GM18517 (cell line): ENCODE data around the gene STARD3.

Experiments used
- ATAC-seq: cut with Tn5 transposase; IDR thresholded peaks from one replicate; pipeline ENCODE4 v1.9.1; 2021; ENCODE audit warnings: mild to moderate bottlenecking, moderate library complexity; ENCODE audit not compliant: unreplicated experiment

STARD3 gene

GRCh38 chr17:39618956-39619785 lies 17.8 kb upstream of the STARD3 start:
- no peak for ATAC-seq

- no peak for ATAC-seq
Observed at GRCh38 chr17:39619786-39620101, 17.2 kb upstream of the STARD3 start.

GRCh38 chr17:39621523-39622379 lies 15.2 kb upstream of the STARD3 start:
- ATAC-seq, result no peak

- ATAC-seq, result no peak
Observed at GRCh38 chr17:39622380-39623006, 14.5 kb upstream of the STARD3 start.

- ATAC-seq, result no peak
Observed at GRCh38 chr17:39623356-39623950, 13.5 kb upstream of the STARD3 start.

- ATAC-seq, result no peak
Observed at GRCh38 chr17:39624313-39624712, 12.6 kb upstream of the STARD3 start.

- ATAC-seq, result no peak
Observed at GRCh38 chr17:39625198-39625785, 11.7 kb upstream of the STARD3 start.

GRCh38 chr17:39626171-39627046 lies 10.5 kb upstream of the STARD3 start, which contains the start of gene PPP1R1B:
PPP1R1B (plus strand) TSS chr17:39626952; CDS start chr17:39627393, 441 bp downstream.
- no peak for ATAC-seq

GRCh38 chr17:39627047-39627711 lies 9.8 kb upstream of the STARD3 start:
- ATAC-seq, result no peak

GRCh38 chr17:39627712-39628516 lies 9.0 kb upstream of the STARD3 start:
- no peak for ATAC-seq

GRCh38 chr17:39628655-39629493 lies 8.1 kb upstream of the STARD3 start:
- no peak for ATAC-seq

- no peak for ATAC-seq
Observed at GRCh38 chr17:39629494-39629880, 7.5 kb upstream of the STARD3 start.

GRCh38 chr17:39629898-39630297 lies 7.0 kb upstream of the STARD3 start:
- ATAC-seq, result no peak

GRCh38 chr17:39631403-39631802 lies 5.5 kb upstream of the STARD3 start:
- no peak for ATAC-seq

- no peak for ATAC-seq
Observed at GRCh38 chr17:39632153-39632941, 4.6 kb upstream of the STARD3 start.

GRCh38 chr17:39633570-39634183 lies 3.3 kb upstream of the STARD3 start:
- no peak for ATAC-seq
